SJSA1 (cell line): Measurements from ENCODE around the gene UFC1. TPM values are rescaled to one million over a fixed set of nuclear protein-coding genes. Genes with fewer than 3 reads are reported as not detected.

ENCODE experiments used
- DNase-seq, 2 experiments: peaks; one replicate each; pipeline ENCODE4 v3.0.0-alpha.2; 2015 to 2020; ENCODE audit warnings: low spot score in 2 of 2, low read depth in 1 of 2
- H3K27ac ChIP-seq: fragments of 250-450 bp; sonication (Bioruptor Pico); 2 replicates; pipeline ENCODE4 v1.5.1; 2020; ENCODE audit warnings: mild to moderate bottlenecking, moderate library complexity
- H3K27me3 ChIP-seq: fragments of 250-450 bp; sonication (Bioruptor Pico); replicated peaks from 2 replicates; pipeline ENCODE4 v1.5.1; 2020; ENCODE audit warnings: mild to moderate bottlenecking, moderate library complexity
- H3K36me3 ChIP-seq: fragments of 250-450 bp; sonication (Bioruptor Pico); 2 replicates; pipeline ENCODE4 v1.5.1; 2020; ENCODE audit warnings: mild to moderate bottlenecking
- H3K4me1 ChIP-seq: fragments of 250-450 bp; sonication (Bioruptor Pico); replicated peaks from 2 replicates; pipeline ENCODE4 v1.6.1; 2021; ENCODE audit warnings: mild to moderate bottlenecking
- H3K4me3 ChIP-seq: fragments of 250-450 bp; sonication (Bioruptor Pico); 2 replicates; pipeline ENCODE4 v1.5.1; 2020; ENCODE audit warnings: mild to moderate bottlenecking
- H3K9me3 ChIP-seq: fragments of 250-450 bp; sonication (Bioruptor Pico); replicated peaks from 2 replicates; pipeline ENCODE4 v1.5.1; 2020; ENCODE audit warnings: mild to moderate bottlenecking
- total RNA-seq: library from RNA; depleted of rRNA; stranded (reverse); fragments of >200 nt; shearing (Covaris generic); gene quantifications from 2 replicates; pipeline ENCODE4 v1.2.3, GENCODE V29; 2014

The UFC1 gene
- total RNA-seq, 1 experiment from 2014 or later = 105 TPM

GRCh38 chr1:161185282-161185682 lies 31.5 kb downstream of the UFC1 start:
- H3K27ac ChIP-seq = no peak overlapping the region
- no peaks in the 10 kb centered on the region for H3K36me3 ChIP-seq
- no peak overlapping the region for H3K4me3 ChIP-seq
- DNase-seq = no peak
- no peaks in the 10 kb centered on the region for H3K27me3 ChIP-seq
- H3K9me3 ChIP-seq = no peaks in the 10 kb centered on the region
- peaks cover 11% of the 10 kb centered on the region for H3K4me1 ChIP-seq

- H3K4me1 ChIP-seq = peaks cover 11% of the 10 kb centered on the region
- no peak for DNase-seq
- H3K27me3 ChIP-seq = no peaks in the 10 kb centered on the region
- H3K4me3 ChIP-seq = no peak overlapping the region
- no peak overlapping the region for H3K27ac ChIP-seq
- no peaks in the 10 kb centered on the region for H3K9me3 ChIP-seq
- H3K36me3 ChIP-seq = no peaks in the 10 kb centered on the region
Observed at GRCh38 chr1:161185732-161186311, 32.0 kb downstream of the UFC1 start.

GRCh38 chr1:161187311-161187710 lies 33.5 kb downstream of the UFC1 start:
- H3K4me1 ChIP-seq = peaks cover 5% of the 10 kb centered on the region
- no peak for DNase-seq
- no peaks in the 10 kb centered on the region for H3K9me3 ChIP-seq
- no peak overlapping the region for H3K4me3 ChIP-seq
- H3K27ac ChIP-seq = no peak overlapping the region
- H3K36me3 ChIP-seq = no peaks in the 10 kb centered on the region
- no peaks in the 10 kb centered on the region for H3K27me3 ChIP-seq

GRCh38 chr1:161188381-161188780 lies 34.6 kb downstream of the UFC1 start:
- H3K27me3 ChIP-seq = no peaks in the 10 kb centered on the region
- no peak overlapping the region for H3K4me3 ChIP-seq
- DNase-seq = no peak
- no peaks in the 10 kb centered on the region for H3K9me3 ChIP-seq
- no peaks in the 10 kb centered on the region for H3K4me1 ChIP-seq
- no peaks in the 10 kb centered on the region for H3K36me3 ChIP-seq
- no peak overlapping the region for H3K27ac ChIP-seq

- Histone ChIP-seq H3K27ac (no peak overlapping the region), H3K4me3 (no peak overlapping the region), H3K9me3 (no peaks in the 10 kb centered on the region), H3K36me3 (no peaks in the 10 kb centered on the region), H3K4me1 (no peaks in the 10 kb centered on the region), H3K27me3 (no peaks in the 10 kb centered on the region)
- no peak for DNase-seq
Observed at GRCh38 chr1:161189036-161189435, 35.3 kb downstream of the UFC1 start.

- no peaks in the 10 kb centered on the region for H3K4me1 ChIP-seq
- DNase-seq = no peak
- H3K27ac ChIP-seq = no peak overlapping the region
- H3K36me3 ChIP-seq = no peaks in the 10 kb centered on the region
- no peak overlapping the region for H3K4me3 ChIP-seq
- H3K9me3 ChIP-seq = no peaks in the 10 kb centered on the region
- H3K27me3 ChIP-seq = no peaks in the 10 kb centered on the region
Observed at GRCh38 chr1:161190962-161191521, 37.3 kb downstream of the UFC1 start.

GRCh38 chr1:161191971-161192370 lies 38.2 kb downstream of the UFC1 start:
- Histone ChIP-seq H3K9me3 (no peaks in the 10 kb centered on the region), H3K4me3 (no peak overlapping the region), H3K27me3 (no peaks in the 10 kb centered on the region), H3K4me1 (no peaks in the 10 kb centered on the region), H3K27ac (no peak overlapping the region), H3K36me3 (no peaks in the 10 kb centered on the region)
- no peak for DNase-seq

- DNase-seq = peak in 1 of 2 experiments; percentile 42
- no peaks in the 10 kb centered on the region for H3K36me3 ChIP-seq
- H3K4me3 ChIP-seq = no peak overlapping the region
- H3K27ac ChIP-seq = no peak overlapping the region
- no peaks in the 10 kb centered on the region for H3K27me3 ChIP-seq
- no peaks in the 10 kb centered on the region for H3K9me3 ChIP-seq
- H3K4me1 ChIP-seq = no peaks in the 10 kb centered on the region
Observed at GRCh38 chr1:161192476-161193465, 39.0 kb downstream of the UFC1 start.

- no peak overlapping the region for H3K27ac ChIP-seq
Observed at GRCh38 chr1:161193561-161194235, 39.9 kb downstream of the UFC1 start.

GRCh38 chr1:161195171-161195570 lies 41.4 kb downstream of the UFC1 start:
- Histone ChIP-seq H3K27ac (no peak overlapping the region), H3K36me3 (no peaks in the 10 kb centered on the region), H3K4me3 (no peak overlapping the region), H3K4me1 (0 out of 2 replicates have a peak, but pooled peaks cover 4% of the 10 kb centered on the region), H3K9me3 (no peaks in the 10 kb centered on the region), H3K27me3 (no peaks in the 10 kb centered on the region)
- DNase-seq = no peak

More at GRCh38 chr1:161193561-161194235, 39.9 kb downstream of the UFC1 start:
- H3K36me3 ChIP-seq = no peaks in the 10 kb centered on the region
- H3K9me3 ChIP-seq = no peaks in the 10 kb centered on the region
- H3K27me3 ChIP-seq = no peaks in the 10 kb centered on the region
- no peak overlapping the region for H3K4me3 ChIP-seq
- 0 out of 2 replicates have a peak, but pooled peaks cover 4% of the 10 kb centered on the region for H3K4me1 ChIP-seq
- DNase-seq = no peak

- Histone ChIP-seq H3K27me3 (no peaks in the 10 kb centered on the region), H3K27ac (no peak overlapping the region), H3K36me3 (no peaks in the 10 kb centered on the region), H3K4me1 (peaks cover 11% of the 10 kb centered on the region), H3K9me3 (no peaks in the 10 kb centered on the region), H3K4me3 (no peak overlapping the region)
- DNase-seq = no peak
Observed at GRCh38 chr1:161196111-161196510, 42.3 kb downstream of the UFC1 start.

- Histone ChIP-seq H3K27ac (no peak overlapping the region), H3K9me3 (no peaks in the 10 kb centered on the region), H3K36me3 (no peaks in the 10 kb centered on the region), H3K27me3 (no peaks in the 10 kb centered on the region), H3K4me3 (no peak overlapping the region), H3K4me1 (peaks cover 18% of the 10 kb centered on the region)
- no peak for DNase-seq
Observed at GRCh38 chr1:161196521-161197451, 43.0 kb downstream of the UFC1 start.
